ENCODE measurements around the gene KAT6B. TPM values are rescaled to one million over a fixed set of nuclear protein-coding genes. Genes with fewer than 3 reads are reported as not detected.

KAT6B gene
- total and polyA plus RNA-seq, 2 experiments from 2014 or later: 7.7 to 12.4 TPM

GRCh38 chr10:74794531-74794930 lies 31.9 kb upstream of the KAT6B start:
- Histone ChIP-seq H4K20me1 (ENCODE audit: insufficient read depth) (no peaks in the 10 kb centered on the region), H3K27ac (no peak overlapping the region), H3K27me3 (replicated peaks; ENCODE audit: insufficient read depth) (no peaks in the 10 kb centered on the region), H3F3A (ENCODE audit: insufficient read depth) (no peaks in the 10 kb centered on the region), H3K4me2 (ENCODE audit: unreplicated experiment) (no peak overlapping the region), H3K4me3 (no peak overlapping the region), H3K9me2 (ENCODE audit: insufficient read depth) (no peaks in the 10 kb centered on the region), H3K79me2 (ENCODE audit: insufficient read depth) (no peaks in the 10 kb centered on the region), H3K9ac (no peak overlapping the region), H3K36me3 (ENCODE audit: low read depth) (no peaks in the 10 kb centered on the region), H2AFZ (no peak overlapping the region), H3K4me1 (ENCODE audit: insufficient read depth) (no peaks in the 10 kb centered on the region), H3K9me3 (ENCODE audit: low read depth) (no peaks in the 10 kb centered on the region)
- WGBS, 2 experiments (ENCODE audit: low coverage in 1 of 2, low lambda C conversion rate in 2 of 2, missing lambda C conversion rate in 2 of 2): 12 to 20% methylated on average over 1 of the region's 1 CpG
- TF ChIP-seq EZH2 (IDR thresholded peaks at IDR 0.05; ENCODE audit: insufficient read depth, poor library complexity, severe bottlenecking) (no peak), EZH2phosphoT487 (IDR thresholded peaks at IDR 0.05; ENCODE audit: insufficient read depth, low read depth) (no peak)
- DNase-seq: no peak
- in situ Hi-C loops (cut with MboI): no loop called here

DNA sequence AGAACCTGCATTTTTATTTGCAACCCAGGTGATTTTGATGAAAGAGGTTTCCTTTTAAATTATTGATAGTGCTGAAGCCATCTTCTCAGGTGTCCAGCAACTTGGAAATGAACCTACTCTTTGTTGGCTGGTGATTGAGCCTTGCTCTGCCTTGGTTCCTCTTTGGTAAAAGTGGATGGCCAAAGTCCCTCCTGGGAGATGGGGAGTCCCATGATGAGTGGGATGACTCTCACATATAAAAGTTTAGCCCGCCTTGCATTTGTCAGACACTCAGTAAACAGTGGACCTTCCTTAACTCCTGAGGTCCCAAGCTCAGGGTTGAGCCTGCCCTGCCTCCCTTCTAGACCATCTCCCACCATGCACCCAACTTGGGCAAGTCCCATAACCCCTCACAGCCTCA lies 28.9 kb upstream of the KAT6B start:
- 33 to 47% methylated on average over 1 of the region's 1 CpG for WGBS, 2 experiments (ENCODE audit: low coverage in 1 of 2, low lambda C conversion rate in 2 of 2, missing lambda C conversion rate in 2 of 2)
- H3K27me3 ChIP-seq (replicated peaks; ENCODE audit: insufficient read depth): no peaks in the 10 kb centered on the region
- no peak overlapping the region for H3K4me3 ChIP-seq
- H3K9ac ChIP-seq: no peak overlapping the region
- H3K9me3 ChIP-seq (ENCODE audit: low read depth): no peaks in the 10 kb centered on the region
- H2AFZ ChIP-seq: no peak overlapping the region
- no peaks in the 10 kb centered on the region for H4K20me1 ChIP-seq (ENCODE audit: insufficient read depth)
- H3K27ac ChIP-seq: no peak overlapping the region
- H3K4me2 ChIP-seq (ENCODE audit: unreplicated experiment): no peak overlapping the region
- TF ChIP-seq EZH2 (IDR thresholded peaks at IDR 0.05; ENCODE audit: insufficient read depth, poor library complexity, severe bottlenecking) (no peak), EZH2phosphoT487 (IDR thresholded peaks at IDR 0.05; ENCODE audit: insufficient read depth, low read depth) (no peak)
- H3F3A ChIP-seq (ENCODE audit: insufficient read depth): no peaks in the 10 kb centered on the region
- no peak for DNase-seq
- H3K79me2 ChIP-seq (ENCODE audit: insufficient read depth): no peaks in the 10 kb centered on the region
- H3K36me3 ChIP-seq (ENCODE audit: low read depth): no peaks in the 10 kb centered on the region
- no peaks in the 10 kb centered on the region for H3K4me1 ChIP-seq (ENCODE audit: insufficient read depth)
- H3K9me2 ChIP-seq (ENCODE audit: insufficient read depth): no peaks in the 10 kb centered on the region
- in situ Hi-C loops (cut with MboI): no loop called here

DNA sequence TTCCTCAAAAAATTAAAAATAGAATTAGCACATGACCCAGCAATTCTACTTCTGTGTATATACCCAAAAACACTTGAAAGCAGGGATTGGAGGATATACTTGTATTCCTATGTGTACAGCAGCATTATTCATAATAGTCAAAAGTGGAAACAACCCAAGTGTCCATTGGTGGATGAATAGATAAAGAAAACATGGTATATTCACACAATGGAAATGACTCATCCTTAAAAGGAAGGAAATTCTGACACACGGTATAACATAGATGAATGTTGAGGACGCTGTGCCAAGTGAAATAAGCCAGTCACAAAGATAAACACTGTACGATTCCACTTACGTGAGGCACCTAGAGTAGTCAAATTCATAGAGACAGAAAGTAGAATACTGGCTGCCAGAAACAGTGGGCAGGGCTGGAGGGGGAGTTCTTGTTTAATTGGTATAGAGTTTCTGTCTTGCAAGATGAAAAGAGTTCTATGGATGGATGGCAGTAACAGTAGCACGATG lies 26.6 kb upstream of the KAT6B start:
- Histone ChIP-seq H3K4me2 (ENCODE audit: unreplicated experiment) (no peak overlapping the region), H3K36me3 (ENCODE audit: low read depth) (no peaks in the 10 kb centered on the region), H3F3A (ENCODE audit: insufficient read depth) (no peaks in the 10 kb centered on the region), H2AFZ (no peak overlapping the region), H3K79me2 (ENCODE audit: insufficient read depth) (no peaks in the 10 kb centered on the region), H3K27me3 (replicated peaks; ENCODE audit: insufficient read depth) (no peaks in the 10 kb centered on the region), H3K9me3 (ENCODE audit: low read depth) (no peaks in the 10 kb centered on the region), H3K9me2 (ENCODE audit: insufficient read depth) (no peaks in the 10 kb centered on the region), H3K27ac (no peak overlapping the region), H3K4me3 (no peak overlapping the region), H4K20me1 (ENCODE audit: insufficient read depth) (no peaks in the 10 kb centered on the region), H3K9ac (no peak overlapping the region), H3K4me1 (ENCODE audit: insufficient read depth) (no peaks in the 10 kb centered on the region)
- no peak for TF ChIP-seq EZH2phosphoT487 (IDR thresholded peaks at IDR 0.05; ENCODE audit: insufficient read depth, low read depth)
- no peak for TF ChIP-seq EZH2 (IDR thresholded peaks at IDR 0.05; ENCODE audit: insufficient read depth, poor library complexity, severe bottlenecking)
- in situ Hi-C loops (cut with MboI): no loop called here
- 51 to 58% methylated on average over 5 of the region's 5 CpGs for WGBS, 2 experiments (ENCODE audit: low coverage in 1 of 2, low lambda C conversion rate in 2 of 2, missing lambda C conversion rate in 2 of 2)
- DNase-seq: peak; percentile 85

DNA sequence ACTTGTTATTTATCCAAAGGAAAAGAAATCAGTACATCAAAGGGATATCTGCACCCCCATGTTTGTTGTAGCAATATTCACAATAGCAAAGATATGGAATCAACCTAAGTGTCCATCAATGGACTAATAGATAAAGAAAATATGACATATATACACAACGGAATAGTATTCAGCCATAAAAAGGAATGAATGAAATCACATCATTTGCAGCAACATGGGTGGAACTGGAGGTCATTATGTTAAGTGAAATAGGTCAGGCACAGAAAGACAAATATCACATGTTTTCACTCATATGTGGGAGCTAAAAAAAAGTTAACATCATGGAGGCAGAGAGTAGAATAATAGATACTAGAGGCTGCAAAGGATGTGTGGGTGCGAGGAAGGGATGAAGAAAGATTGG lies 25.0 kb upstream of the KAT6B start:
- no peaks in the 10 kb centered on the region for H3K36me3 ChIP-seq (ENCODE audit: low read depth)
- H3K4me2 ChIP-seq (ENCODE audit: unreplicated experiment): no peak overlapping the region
- TF ChIP-seq EZH2 (IDR thresholded peaks at IDR 0.05; ENCODE audit: insufficient read depth, poor library complexity, severe bottlenecking) (no peak), EZH2phosphoT487 (IDR thresholded peaks at IDR 0.05; ENCODE audit: insufficient read depth, low read depth) (no peak)
- H3K27me3 ChIP-seq (replicated peaks; ENCODE audit: insufficient read depth): no peaks in the 10 kb centered on the region
- no peak overlapping the region for H3K27ac ChIP-seq
- no peaks in the 10 kb centered on the region for H4K20me1 ChIP-seq (ENCODE audit: insufficient read depth)
- H3K9ac ChIP-seq: no peak overlapping the region
- no peaks in the 10 kb centered on the region for H3F3A ChIP-seq (ENCODE audit: insufficient read depth)
- in situ Hi-C loops (cut with MboI): no loop called here
- H3K9me2 ChIP-seq (ENCODE audit: insufficient read depth): no peaks in the 10 kb centered on the region
- 94% methylated on average over 2 of the region's 2 CpGs for WGBS, 2 experiments (ENCODE audit: low coverage in 1 of 2, low lambda C conversion rate in 2 of 2, missing lambda C conversion rate in 2 of 2)
- H3K9me3 ChIP-seq (ENCODE audit: low read depth): no peaks in the 10 kb centered on the region
- H3K79me2 ChIP-seq (ENCODE audit: insufficient read depth): no peaks in the 10 kb centered on the region
- H3K4me3 ChIP-seq: no peak overlapping the region
- DNase-seq: no peak
- no peak overlapping the region for H2AFZ ChIP-seq
- no peaks in the 10 kb centered on the region for H3K4me1 ChIP-seq (ENCODE audit: insufficient read depth)

- Histone ChIP-seq H3K4me3 (no peak overlapping the region), H3K9me3 (ENCODE audit: low read depth) (no peaks in the 10 kb centered on the region), H3K9ac (no peak overlapping the region), H3K79me2 (ENCODE audit: insufficient read depth) (no peaks in the 10 kb centered on the region), H3K27me3 (replicated peaks; ENCODE audit: insufficient read depth) (no peaks in the 10 kb centered on the region), H4K20me1 (ENCODE audit: insufficient read depth) (no peaks in the 10 kb centered on the region), H3F3A (ENCODE audit: insufficient read depth) (no peaks in the 10 kb centered on the region), H3K36me3 (ENCODE audit: low read depth) (no peaks in the 10 kb centered on the region), H3K4me2 (ENCODE audit: unreplicated experiment) (no peak overlapping the region), H2AFZ (no peak overlapping the region), H3K27ac (no peak overlapping the region), H3K4me1 (ENCODE audit: insufficient read depth) (no peaks in the 10 kb centered on the region), H3K9me2 (ENCODE audit: insufficient read depth) (no peaks in the 10 kb centered on the region)
- 80% methylated on average over 4 of the region's 4 CpGs for WGBS, 2 experiments (ENCODE audit: low coverage in 1 of 2, low lambda C conversion rate in 2 of 2, missing lambda C conversion rate in 2 of 2)
- in situ Hi-C loops (cut with MboI): no loop called here
- TF ChIP-seq EZH2 (IDR thresholded peaks at IDR 0.05; ENCODE audit: insufficient read depth, poor library complexity, severe bottlenecking) (no peak), EZH2phosphoT487 (IDR thresholded peaks at IDR 0.05; ENCODE audit: insufficient read depth, low read depth) (no peak)
- no peak for DNase-seq
Measured at GRCh38 chr10:74808501-74808900, 17.9 kb upstream of the KAT6B start.
